Left lung (tissue), 10 donors: ENCODE data around the gene GHR. TPM values are rescaled to one million over a fixed set of nuclear protein-coding genes. Genes with fewer than 3 reads are reported as not detected.

ENCODE experiments used
- ATAC-seq: fragments of 200-7000 bp; cut with Tn5 transposase; one replicate; pipeline ENCODE4 v1.9.1; 2020; ENCODE audit warnings: moderate library complexity
- DNase-seq, 4 donors: peaks; one replicate each; pipeline ENCODE4 v3.0.0-alpha.2; 2013 to 2020
- H3K27ac ChIP-seq, 2 donors: fragments of 200-600 bp; sonication (generic) in 1 of 2; one replicate each; pipeline versions ENCODE4 v1.5.0 to v1.8.0; 2020 to 2021
- H3K27me3 ChIP-seq, 2 donors: fragments of 200-600 bp; sonication (generic) in 1 of 2; one replicate each; pipeline versions ENCODE4 v1.5.0 to v1.8.0; 2020 to 2021
- H3K36me3 ChIP-seq, 2 donors: fragments of 200-600 bp; sonication (generic) in 1 of 2; one replicate each; pipeline versions ENCODE4 v1.5.0 to v1.8.0; 2020 to 2021
- H3K4me1 ChIP-seq, 2 donors: fragments of 200-600 bp; one replicate each; pipeline ENCODE4 v1.8.0; 2021
- H3K4me3 ChIP-seq, 2 donors: fragments of 200-600 bp; sonication (generic) in 1 of 2; one replicate each; pipeline versions ENCODE4 v1.5.0 to v1.8.0; 2020 to 2021; ENCODE audit warnings: mild to moderate bottlenecking in 1 of 2
- H3K9me3 ChIP-seq, 2 donors: fragments of 200-600 bp; sonication (generic) in 1 of 2; one replicate each; pipeline versions ENCODE4 v1.5.0 to v1.8.0; 2020 to 2021
- CTCF ChIP-seq, 2 donors: fragments of 200-600 bp; sonication (generic) in 1 of 2; IDR thresholded peaks; one replicate each; pipeline versions ENCODE4 v1.5.0 to v1.8.0; 2021; ENCODE audit warnings: antibody characterized with exemption in 2 of 2
- intact Hi-C, 2 donors: fragments of 100-400 bp; cut with DNase I; formaldehyde crosslinking; loops; one replicate each; pipeline versions ENCODE4 v1.11.2 to v1.14.2; 2022
- polyA plus RNA-seq, 6 donors: library from polyadenylated mRNA; unstranded; fragments of 120-200 nt; gene quantifications; one replicate each; pipeline ENCODE4 v1.2.1, GENCODE V29; 2013; ENCODE audit not compliant: insufficient read length in 6 of 6
- total RNA-seq, 2 donors: library from RNA; stranded (reverse); fragmentation: NEBNext Ultra II Directional; extraction: Animal tissue kit (Norgen Biotek cat#: 25700); gene quantifications; one replicate each; pipeline ENCODE4 v1.2.1, GENCODE V29; 2021
- donor health status: DM: no; HTN: yes; CAD: no.
- donor health status: DM: no; HTN: no; CAD: no.

The GHR gene
- total and polyA plus RNA-seq, 8 donors = 5.7 to 30.5 (median 26.3) TPM

- no peaks in the 10 kb centered on the region for H3K4me1 ChIP-seq
- no peak for TF ChIP-seq CTCF (IDR thresholded peaks at IDR 0.05)
- no peaks in the 10 kb centered on the region for H3K9me3 ChIP-seq
- intact Hi-C loops = no loop called here
- H3K27ac ChIP-seq = no peak overlapping the region
- DNase-seq = no peak
- no peak for ATAC-seq
- H3K36me3 ChIP-seq = no peaks in the 10 kb centered on the region
- no peak overlapping the region for H3K4me3 ChIP-seq
- no peaks in the 10 kb centered on the region for H3K27me3 ChIP-seq
Observed at GRCh38 chr5:42770003-42770402, 346.8 kb downstream of the GHR start.
